NCI-H526 (cell line): ENCODE results near the gene ABCD4.
"Not testable (repeated sequence)": the region's sequence is repeated elsewhere in the genome, so short reads cannot be mapped to it uniquely, and the experiment has no call there.

ENCODE experiments used
- DNase-seq, 2 experiments: peaks; one replicate each; lab custom pipeline; 2025; lab: John Stamatoyannopoulos, UW

The ABCD4 gene

DNA sequence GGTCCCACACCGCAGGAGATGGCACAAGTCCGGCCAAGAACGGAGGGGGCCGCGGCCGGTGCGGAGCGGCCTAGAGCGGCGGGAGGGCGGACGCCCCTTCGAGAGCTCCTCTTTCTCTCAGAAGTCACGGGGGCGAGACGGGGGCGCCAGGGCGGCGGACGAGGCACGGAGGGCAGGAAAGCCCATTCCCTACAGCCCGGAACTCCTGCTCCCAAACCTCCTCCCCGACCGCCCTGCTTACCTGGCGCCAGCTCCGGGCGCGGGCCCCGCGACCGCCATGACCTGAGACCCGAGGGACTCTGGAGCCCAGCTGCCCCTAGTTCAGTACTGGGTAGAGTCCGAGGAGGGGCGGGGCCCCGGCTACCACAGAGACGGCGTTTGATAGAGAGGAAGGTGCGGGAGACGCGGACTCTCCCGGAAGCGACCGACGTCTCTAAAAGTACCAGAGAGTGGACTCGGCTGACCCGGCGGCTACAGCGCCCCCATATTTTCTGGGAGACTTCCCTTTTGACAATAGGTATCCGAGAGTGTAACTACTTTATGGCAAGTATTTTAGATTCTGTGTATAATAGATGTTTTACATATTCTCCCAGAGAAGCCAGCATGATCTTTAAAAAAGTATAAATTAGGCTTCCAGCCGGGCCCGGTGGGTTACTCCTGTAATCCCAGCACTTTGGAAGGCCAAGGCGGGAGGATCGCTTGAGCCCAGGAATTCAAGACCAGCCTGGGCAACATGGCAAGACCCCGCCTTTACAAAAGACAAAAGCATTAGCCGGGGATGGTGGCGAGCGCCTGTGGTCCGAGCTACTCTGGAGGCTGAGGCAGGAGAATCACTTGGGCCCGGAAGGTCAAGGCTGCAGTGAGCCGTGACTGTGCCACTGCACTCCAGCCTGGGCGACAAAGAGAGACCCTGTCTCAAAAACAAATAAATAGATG lies at the start of gene ABCD4:
Gene ABCD4, minus strand, starts transcription at position 301 of the 936 bp plus-strand sequence. Its CDS starts 22 bp downstream, at position 279.
- DNase-seq: peak; percentile 90 to 97

DNA sequence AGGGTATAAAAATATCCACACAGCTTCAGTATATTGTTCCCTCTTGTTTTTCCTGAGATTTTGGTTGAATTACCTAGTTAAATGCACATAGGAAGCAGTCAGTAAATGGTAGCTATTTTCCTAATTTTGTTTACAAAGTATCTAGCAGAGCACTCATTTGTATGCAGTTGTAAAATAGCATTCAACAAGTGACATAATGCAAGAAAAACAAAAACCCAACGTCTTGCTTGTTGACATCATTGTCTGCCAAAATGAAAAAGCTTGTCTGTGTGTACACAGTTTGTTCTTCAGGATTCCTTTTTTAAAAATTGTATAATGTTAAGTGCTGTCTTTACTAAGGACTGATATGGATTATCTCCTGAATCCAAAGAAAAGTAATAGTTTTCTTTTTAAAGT lies 48.2 kb upstream of the ABCD4 start:
- DNase-seq: peak in 1 of 2 experiments; percentile 26

DNA sequence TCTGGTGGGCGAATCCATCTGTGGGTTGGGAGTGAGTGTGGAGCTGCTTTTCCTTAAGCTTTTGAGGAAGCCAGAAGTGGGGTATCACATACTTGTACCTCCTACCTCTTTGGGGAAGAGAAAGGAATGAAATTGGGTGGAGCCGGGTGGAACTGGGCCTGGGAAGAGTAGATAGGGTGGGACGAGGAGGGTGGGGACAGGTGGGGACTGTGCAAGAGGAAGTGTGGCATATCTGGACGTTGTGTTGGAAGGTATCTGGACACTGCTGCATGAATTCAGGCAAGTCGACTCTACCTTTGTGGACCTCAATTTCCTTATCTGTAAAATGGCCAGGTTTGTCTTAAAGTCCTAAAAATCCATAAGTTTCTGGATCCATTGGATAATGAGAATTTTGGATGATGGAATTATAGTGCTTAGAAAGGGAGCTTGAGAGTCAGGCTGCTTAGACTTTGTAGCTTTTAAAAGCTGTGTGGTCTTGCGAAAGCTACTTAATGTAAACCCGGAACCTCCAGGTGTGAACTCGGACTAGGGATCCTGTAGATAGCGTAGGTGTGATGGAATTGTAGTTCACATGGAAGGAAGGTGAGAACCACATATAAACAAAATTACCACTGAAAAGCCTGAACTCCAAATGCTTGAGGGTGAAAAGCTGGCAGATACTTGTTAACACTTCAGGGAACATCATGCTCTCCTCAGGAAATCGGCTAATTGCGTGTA lies 47.6 kb upstream of the ABCD4 start:
- no peak for DNase-seq

DNA sequence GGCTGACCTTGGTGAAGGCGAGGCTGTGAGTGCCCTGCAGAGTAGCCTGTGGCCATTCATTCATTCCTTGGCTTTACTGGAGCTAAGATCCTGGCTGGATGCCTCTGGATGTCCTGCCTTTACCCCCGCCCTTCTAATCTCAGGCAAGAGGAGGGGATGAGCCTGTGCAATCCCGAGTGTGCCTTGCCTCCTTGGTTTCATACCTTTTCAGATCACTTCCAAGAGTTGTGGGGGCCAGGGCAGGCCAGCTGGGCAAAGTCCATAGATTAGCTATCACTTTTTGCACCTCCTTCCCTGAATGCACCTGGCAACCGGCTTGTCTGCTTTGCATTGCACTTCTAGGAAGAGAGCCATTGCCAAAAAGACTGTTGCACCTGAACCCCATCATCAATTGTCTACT lies 47.0 kb upstream of the ABCD4 start:
- peak; percentile 55 to 70 for DNase-seq

DNA sequence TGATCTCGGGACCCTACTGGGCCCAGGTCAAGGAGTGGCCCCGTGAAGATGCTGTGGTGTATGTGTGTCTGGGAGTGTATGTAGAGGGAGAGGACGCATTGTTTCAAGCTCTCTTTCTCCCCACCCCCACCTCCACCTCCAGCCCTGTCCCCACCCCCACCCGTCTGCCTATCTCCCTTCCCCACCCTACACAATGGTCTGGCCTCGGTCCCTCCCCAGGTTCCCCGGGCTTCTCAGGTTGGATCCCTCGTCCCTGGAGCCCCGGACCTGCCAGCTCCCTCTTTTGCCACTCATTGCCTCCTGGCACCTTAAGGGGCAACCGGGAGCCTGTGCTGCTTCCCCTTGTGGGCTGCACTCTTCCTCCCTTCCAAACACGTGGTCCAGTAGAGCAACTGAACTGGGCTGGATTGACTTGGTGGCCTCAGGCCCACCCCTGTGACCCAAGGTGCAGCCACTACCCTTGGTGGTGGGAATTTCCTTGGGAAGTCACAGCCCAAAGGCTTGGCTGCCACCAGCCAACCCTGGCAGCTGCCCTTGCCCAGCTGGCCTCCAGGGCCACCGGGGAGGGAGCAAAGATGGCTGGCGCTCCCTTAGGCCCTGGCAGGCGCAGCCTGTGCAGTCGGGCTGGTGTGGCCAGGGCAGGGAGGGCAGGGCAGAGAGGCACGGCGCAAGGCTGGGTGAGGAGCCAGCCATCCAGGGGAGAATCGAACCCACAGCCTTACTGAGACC lies 46.2 kb upstream of the ABCD4 start:
- no peak for DNase-seq

DNA sequence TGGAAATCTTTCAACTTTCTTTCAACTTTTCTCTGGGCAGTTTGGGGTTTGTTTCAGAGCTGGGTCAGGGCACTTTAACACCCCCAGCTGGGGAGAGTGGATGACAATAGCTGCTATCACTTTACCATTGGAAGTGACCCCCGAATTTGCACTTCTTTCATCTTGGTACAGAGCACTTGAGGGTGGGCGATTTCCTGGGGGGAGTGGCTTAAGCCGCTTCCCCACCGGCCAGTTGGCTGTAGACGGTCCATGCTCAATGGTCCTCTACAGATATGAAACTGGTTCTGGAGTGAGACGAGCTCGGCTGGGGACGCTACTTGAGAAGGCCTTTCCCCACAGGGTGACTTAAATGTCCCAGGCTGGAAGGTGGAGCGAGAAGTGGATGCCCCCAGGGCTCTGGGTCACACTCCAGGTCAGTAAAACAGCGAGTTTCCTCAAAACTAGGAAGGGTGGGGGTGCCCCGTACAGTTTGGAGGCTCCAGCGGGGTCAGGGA lies 45.6 kb upstream of the ABCD4 start, which contains the start of gene VRTN:
Gene VRTN, plus strand, starts transcription at position 231 of the 494 bp plus-strand sequence. CDS start 8,313 bp downstream, outside the sequence.
- DNase-seq: no peak

DNA sequence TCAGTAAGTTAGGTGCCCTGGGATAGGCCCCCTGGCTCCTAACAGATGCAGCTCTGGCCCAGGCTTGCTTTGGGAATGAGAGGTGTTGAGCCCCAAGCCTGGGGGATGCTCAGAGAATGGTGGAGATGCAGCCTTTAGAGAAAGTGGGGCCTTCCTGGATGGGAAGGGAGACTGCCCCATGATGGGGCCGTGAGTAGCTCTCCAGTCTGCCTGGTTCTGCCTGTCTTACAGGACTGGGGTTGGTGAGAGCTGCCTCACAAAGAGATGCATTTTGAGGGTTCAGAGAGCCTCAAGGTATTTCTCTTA lies 45.0 kb upstream of the ABCD4 start:
- DNase-seq: no peak

DNA sequence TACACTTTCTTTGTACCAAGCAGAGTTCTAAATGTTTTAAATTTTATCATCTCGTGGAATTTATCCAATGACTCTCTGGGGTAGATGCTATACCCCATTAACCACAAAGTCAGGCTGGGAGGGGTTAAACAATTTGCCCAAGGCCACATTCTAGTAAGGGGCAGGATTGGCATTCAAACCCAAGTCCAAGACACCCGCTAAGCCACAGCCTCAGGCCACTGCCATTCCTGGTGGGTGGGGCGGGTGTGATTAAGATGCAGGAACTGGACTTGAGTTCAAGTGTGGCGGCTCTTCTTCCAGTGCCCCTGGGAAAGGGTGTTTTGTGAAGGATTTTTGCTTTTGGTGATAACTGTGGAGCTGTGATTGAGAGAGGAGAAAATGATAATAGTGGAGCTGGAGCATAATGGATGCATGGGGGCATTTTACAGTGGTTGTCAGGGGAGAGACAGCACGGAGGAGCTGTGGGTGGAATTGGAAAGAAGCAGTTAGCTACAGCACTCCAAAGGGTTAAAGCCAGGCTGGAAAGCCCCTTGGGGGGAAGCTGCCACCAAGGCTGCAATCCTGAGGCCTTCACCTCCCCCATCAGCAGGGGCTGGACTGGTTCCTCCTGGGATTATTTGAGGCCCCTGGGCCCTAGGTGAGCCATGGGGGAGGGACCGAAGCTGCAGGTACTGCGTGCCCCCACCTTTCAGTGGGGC lies 44.5 kb upstream of the ABCD4 start:
- no peak for DNase-seq

DNA sequence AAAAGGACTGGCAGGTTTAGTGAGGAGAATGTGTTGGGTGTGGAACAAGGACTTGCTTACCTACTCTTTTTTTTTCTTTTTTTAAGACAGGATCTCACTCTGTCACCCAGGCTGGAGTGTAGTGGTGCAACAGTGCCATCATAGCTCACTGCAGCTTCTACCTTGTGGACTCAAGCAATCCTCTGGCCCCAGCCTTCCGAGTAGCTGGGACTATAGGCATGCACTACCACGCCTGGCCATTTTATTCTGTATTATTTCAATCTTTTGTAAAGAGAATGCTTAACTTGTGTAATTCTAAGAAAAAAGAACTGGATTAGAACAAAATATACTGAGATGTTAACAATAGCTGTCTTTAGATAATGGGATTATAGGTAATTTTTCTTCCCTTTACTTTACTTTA lies 43.6 kb upstream of the ABCD4 start:
- no peak for DNase-seq

DNA sequence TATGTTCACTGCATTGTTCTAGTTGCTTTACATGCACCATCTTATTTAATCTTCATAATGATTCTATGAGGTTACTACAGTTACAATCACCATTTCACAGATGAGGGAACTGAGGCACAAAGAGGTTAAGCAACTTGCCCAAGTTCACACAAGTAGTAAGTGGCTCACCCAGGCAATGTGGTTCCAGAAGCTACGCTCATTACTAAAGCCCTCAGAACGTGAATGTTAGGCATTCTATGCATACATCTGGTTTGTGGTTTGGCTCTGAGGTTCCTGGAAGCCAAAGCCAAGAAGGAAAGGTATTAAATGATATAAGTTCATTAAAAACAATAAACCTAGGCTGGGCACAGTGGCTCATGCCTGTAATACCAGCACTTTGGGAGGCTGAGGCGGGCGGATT lies 31.2 kb upstream of the ABCD4 start:
- DNase-seq: no peak

DNA sequence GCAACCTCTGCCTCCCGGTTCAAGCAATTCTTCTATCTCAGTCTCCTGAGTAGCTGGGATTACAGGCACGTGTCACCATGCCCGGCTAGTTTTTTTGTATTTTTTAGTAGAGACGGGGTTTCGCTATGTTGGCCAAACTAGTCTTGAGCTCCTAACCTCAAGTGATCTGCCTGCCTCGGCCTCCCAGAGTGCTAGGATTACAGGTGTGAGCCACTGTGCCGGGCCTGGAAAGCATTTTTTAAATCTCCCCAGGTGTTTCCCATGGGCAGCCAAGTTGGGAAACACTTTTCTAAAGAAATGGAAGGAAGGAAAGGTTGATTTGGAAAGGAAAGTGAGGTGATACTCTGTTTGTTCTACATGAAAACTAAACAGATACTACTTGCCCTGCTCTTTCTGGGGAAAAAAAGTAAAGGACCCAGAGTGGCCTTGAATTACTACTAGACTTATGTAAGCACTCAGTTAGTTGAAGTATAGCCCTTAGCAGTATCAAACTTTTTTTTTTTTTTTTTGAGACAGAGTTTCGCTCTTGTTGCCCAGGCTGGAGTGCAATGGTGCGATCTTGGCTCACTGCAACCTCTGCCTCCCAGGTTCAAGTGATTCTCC lies 27.3 kb upstream of the ABCD4 start:
- not testable (repeated sequence) for DNase-seq

DNA sequence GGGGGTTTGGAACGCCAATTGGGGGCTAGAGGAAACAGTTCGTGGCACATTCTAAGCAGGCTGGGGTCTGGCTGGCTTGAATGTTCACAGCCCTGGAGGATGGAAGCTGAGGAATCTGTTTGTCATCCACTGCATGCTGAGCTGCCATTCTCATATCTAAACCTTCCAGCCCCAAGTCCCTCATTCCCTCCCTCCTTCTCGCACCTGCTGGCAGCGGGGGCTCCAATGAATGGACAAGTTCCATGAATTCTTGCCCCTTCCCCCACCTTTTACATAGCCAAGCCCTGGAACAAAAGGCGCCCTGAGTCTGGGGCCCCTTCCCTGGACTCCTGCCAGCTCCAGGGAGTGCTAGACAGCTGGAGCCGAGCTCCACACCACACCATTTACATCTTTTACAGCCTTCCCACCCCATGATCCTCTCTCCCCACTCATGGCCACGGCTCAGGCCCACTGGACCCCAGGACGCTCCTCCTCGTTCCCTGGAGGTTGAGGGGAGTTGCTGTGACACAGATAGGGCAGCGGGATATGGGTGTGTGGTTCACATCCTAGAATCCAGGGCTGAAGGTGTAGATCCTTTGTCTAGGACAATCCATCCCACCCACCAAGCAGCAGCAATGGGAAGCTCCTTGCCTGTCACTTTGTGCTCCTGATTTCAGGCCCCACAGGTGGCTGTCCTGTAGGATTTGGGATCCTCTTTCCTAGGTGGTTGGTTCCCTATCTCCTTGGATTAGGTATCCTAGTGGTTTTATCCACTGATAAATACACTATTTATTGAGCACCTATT lies 23.8 kb upstream of the ABCD4 start:
- peak; percentile 91 to 95 for DNase-seq

DNA sequence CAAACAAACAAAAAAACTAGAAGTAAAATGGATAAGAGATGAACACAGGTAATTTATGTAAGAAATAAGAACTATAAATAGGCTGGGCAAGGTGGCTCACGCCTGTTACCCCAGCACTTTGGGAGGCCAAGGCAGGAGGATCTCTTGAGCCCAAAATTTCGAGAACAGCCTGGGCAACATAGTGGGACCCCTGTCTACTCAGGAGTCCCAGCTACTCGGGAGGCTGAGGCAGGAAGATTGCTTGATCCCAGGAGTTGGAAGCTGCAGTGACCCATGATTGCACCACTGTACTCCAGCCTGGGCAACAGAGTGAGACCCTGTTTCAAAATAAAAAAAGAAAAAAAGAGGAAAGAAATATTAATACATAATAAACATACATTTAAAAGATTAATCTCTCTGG lies 22.7 kb upstream of the ABCD4 start:
- DNase-seq: no peak

DNA sequence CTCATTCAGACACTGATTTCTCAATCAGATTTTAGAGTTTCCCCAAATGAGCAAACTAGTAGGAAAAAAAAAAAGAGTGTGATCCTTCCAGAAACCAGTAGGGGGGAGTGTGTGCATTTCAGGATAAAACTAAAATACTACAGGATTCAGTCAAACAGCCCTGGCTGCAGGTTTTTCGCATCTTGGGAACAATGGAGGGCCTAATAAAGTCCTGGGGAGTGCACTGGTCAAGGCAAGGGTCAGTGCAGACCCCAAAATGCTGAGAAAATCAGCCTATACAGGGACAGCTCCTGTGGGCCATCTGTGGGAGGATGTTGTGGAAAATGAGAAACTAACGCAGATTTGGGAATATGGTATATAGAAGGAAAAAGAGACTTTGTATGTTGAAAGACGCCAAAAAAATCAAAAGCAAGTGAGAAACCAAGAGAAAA lies 22.2 kb upstream of the ABCD4 start:
- DNase-seq: peak; percentile 52 to 73

DNA sequence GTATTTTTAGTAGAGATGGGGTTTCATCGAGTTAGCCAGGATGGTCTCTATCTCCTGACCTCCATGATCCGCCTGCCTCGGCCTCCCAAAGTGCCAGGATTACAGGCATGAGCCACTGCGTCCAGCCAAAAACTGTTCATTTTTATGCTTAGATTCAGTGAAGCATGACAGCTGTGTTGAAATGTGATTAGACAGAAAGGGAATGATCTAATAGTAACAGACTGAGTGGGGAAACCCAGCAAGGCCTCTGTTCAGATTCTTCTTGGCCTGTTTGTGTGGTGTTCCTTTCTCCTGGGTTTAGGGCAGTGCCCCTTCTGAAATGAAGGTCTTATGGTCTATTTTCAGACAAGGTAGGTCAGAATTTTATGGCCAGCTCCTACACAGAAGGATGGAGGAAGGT lies 11.8 kb upstream of the ABCD4 start:
- DNase-seq: no peak

DNA sequence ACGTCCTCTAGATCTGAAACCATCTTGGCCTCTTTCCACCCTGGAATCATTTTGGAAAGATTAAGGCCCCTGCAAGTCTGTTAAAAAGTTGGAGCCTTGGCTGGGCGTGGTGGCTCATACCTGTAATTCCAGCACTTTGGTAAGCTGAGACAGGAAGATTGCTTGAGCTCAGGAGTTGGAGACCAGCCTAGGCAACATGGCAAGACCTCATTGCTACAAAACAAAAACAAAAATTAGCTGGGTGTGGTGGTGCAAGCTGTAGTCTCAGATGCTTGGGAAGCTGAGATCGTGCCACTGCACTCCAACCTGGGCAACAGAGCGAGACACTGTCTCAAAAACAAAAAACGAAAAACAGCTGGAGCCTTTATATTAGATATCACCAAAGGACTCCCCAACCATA lies 10.9 kb upstream of the ABCD4 start:
- DNase-seq: no peak

DNA sequence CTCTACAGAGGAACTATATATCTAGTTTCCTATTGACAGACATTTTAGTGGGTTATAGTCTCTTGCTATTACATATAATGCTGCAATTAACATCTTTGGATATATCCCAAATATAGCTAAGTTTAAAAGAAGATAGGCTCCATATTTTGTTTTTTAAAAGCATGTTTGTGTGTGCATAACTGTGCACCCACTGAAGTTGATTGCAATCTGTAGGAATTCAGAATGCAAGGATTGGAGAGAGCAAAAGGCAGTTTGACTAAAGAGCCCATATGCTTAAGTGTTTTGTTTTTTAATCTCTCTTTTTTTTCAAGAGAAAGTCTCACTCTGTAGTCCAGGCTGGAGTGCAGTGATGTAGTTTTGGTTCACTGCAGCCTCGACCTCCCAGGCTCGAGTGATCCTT lies 9.4 kb upstream of the ABCD4 start:
- DNase-seq: no peak

DNA sequence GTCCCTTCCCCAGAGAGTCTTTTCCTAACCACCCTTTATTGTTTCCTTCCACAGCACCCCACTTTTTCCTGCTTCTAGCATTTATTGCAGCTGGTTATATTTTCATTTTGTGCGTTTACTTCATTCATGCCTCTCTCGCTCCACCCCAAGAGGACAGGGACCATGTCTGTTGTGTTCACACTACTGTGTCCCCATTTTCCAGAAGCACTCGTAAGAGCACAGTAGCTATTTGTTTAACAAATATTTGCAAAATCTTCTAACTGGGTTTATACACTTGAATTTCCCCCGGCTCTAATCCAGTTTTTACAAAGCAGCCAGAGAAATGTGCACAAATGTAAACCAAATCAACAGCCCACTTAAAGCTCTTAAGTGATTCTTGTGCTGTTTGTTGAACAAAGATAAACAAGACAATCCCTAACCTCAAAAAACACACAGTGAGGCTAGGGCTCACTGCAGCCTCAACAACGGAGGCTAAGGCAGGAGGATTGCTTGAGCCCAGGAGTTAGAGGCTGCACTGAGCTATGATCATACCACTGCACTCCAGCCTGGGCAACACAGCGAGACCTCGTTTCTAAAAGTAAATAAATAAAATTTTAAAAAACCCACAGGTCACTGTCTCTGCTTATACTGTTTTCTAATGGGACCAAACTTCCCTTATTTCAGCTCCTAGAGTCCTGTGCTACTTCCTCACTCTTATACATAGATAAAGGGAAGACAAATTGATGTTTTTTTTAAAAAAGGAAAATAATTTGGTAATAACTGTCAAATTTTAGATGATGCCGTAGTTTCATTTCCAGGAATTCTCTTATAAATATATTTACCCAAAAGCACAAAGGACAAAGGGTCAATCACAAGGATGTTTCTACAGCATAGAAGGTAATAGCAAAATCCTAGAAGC lies 6.6 kb upstream of the ABCD4 start:
- DNase-seq: no peak

DNA sequence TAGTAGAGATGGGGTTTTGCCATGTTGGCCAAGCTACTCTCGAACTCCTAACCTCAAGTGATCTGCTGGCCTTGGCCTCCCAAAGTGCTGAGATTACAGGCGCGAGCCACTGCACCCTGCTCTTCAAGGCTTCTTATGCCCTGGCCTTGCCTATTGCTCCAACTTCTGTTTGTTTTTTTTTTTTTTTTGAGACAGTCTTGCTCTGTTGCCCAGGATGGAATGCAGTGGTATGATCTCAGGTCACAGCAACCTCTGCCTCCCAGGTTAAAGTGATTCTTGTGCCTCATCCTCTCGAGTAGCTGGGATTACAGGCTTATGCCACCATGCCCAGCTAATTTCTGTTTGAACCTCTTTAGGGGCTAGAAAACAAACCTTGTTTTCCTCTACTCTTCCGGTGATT lies 6.0 kb upstream of the ABCD4 start:
- no peak for DNase-seq
